ENCODE results near the gene MEIOSIN. TPM values are rescaled to one million over a fixed set of nuclear protein-coding genes. Genes with fewer than 3 reads are reported as not detected.
A peak's percentile ranks its signal among the peaks of the same experiment; 100 is the strongest.

Gene MEIOSIN
- total and polyA plus RNA-seq, 2 of the 13 experiments (the other 11 are each of a cell fraction or from before 2014, with no cell fraction given) = not detected

DNA sequence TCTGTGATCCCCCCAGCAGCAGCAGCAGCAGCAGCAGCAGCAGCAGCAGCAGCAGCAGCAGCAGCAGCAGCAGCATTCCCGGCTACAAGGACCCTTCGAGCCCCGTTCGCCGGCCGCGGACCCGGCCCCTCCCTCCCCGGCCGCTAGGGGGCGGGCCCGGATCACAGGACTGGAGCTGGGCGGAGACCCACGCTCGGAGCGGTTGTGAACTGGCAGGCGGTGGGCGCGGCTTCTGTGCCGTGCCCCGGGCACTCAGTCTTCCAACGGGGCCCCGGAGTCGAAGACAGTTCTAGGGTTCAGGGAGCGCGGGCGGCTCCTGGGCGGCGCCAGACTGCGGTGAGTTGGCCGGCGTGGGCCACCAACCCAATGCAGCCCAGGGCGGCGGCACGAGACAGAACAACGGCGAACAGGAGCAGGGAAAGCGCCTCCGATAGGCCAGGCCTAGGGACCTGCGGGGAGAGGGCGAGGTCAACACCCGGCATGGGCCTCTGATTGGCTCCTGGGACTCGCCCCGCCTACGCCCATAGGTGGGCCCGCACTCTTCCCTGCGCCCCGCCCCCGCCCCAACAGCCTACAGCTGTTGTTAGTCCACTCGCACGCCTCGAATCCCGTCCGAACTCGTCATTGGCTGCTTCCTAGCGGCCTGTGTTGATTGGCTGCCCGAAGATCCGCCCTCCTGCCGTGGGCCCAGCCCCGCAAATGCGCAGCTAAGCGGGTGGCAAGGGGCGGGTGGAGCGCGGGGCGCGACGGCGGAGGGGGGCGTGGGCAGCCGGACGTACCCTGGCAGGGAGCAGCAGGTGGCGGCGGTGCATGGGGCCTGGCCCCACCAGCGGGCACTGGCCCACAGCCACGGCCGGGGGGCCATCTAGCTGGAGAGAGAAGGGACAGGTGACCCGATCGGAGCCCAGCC is 37.2 kb downstream of the MEIOSIN start (continued):
- TF ChIP-seq WIZ (CRISPR knock-in tag; IDR thresholded peaks at IDR 0.05) (0 out of 2 replicates have a peak, but pooled peaks have one; percentile 40), ZNF850 (CRISPR knock-in tag; conservative IDR thresholded peaks at IDR 0.05) (no peak; the same call in 1 of the 2 replicates), TCF12 (IDR thresholded peaks at IDR 0.05) (no peak), TCF12 (CRISPR knock-in tag; IDR thresholded peaks at IDR 0.05) (peak; percentile 86; the same call in 1 of the 2 replicates), ZNF33A (CRISPR knock-in tag; IDR thresholded peaks at IDR 0.05; ENCODE audit: borderline replicate concordance) (peak; percentile 33; the same call in 1 of the 2 replicates), CHD4 (IDR thresholded peaks at IDR 0.05; ENCODE audit: borderline replicate concordance, low read length) (0 out of 2 replicates have a peak, but pooled peaks have one; percentile 40), ZNF260 (CRISPR knock-in tag; IDR thresholded peaks at IDR 0.05; ENCODE audit: borderline replicate concordance, low read depth) (no peak), ZFP90 (CRISPR knock-in tag; IDR thresholded peaks at IDR 0.05; ENCODE audit: borderline replicate concordance) (peak; percentile 82), CEBPG (CRISPR knock-in tag; IDR thresholded peaks at IDR 0.05) (no peak), ZNF567 (CRISPR knock-in tag; IDR thresholded peaks at IDR 0.05; ENCODE audit: borderline replicate concordance) (no peak), NONO (IDR thresholded peaks at IDR 0.05) (no peak), NONO (CRISPR knock-in tag; conservative IDR thresholded peaks at IDR 0.05) (peak; percentile 93), KAT8 (CRISPR knock-in tag; IDR thresholded peaks at IDR 0.05) (peak; percentile 59; the same call in 1 of the 2 replicates), MNT (IDR thresholded peaks at IDR 0.05) (peak; percentile 60), BRCA1 (CRISPR knock-in tag; IDR thresholded peaks at IDR 0.05) (peak; percentile 33; the same call in 1 of the 2 replicates), YY1 (IDR thresholded peaks at IDR 0.05; ENCODE audit: insufficient read depth, insufficient replicate concordance, low read depth, low read length) (peak; percentile 25), ZNF24 (IDR thresholded peaks at IDR 0.05) (no peak), HDAC1 (CRISPR knock-in tag; IDR thresholded peaks at IDR 0.05) (peak; percentile 86), ZNF3 (CRISPR knock-in tag; IDR thresholded peaks at IDR 0.05) (no peak), ZNF335 (CRISPR knock-in tag; IDR thresholded peaks at IDR 0.05) (no peak), PAX8 (CRISPR knock-in tag; IDR thresholded peaks at IDR 0.05; ENCODE audit: borderline replicate concordance) (0 out of 2 replicates have a peak, but pooled peaks have one; percentile 77), GTF3A (CRISPR knock-in tag; conservative IDR thresholded peaks at IDR 0.05) (0 out of 2 replicates have a peak, but pooled peaks have one; percentile 36), ZFP62 (CRISPR knock-in tag; IDR thresholded peaks at IDR 0.05) (no peak), SIN3A (IDR thresholded peaks at IDR 0.05; ENCODE audit: borderline replicate concordance, low read depth, low read length) (peak; percentile 68; the same call in 1 of the 2 replicates), TOE1 (CRISPR knock-in tag; IDR thresholded peaks at IDR 0.05) (peak; percentile 77; the same call in 1 of the 2 replicates), MXD1 (CRISPR knock-in tag; IDR thresholded peaks at IDR 0.05) (peak; percentile 86), ZFP36L2 (CRISPR knock-in tag; IDR thresholded peaks at IDR 0.05) (no peak), GLMP (CRISPR knock-in tag; IDR thresholded peaks at IDR 0.05; ENCODE audit: borderline replicate concordance) (no peak), HIVEP1 (CRISPR knock-in tag; IDR thresholded peaks at IDR 0.05) (peak; percentile 73; the same call in 1 of the 2 replicates)

Data from HepG2 (cell line).